Brain microvascular endothelial cell (primary cell): ENCODE results near the gene EHBP1.

Experiments
- DNase-seq: peaks from one replicate; pipeline ENCODE4 v3.0.0-alpha.2; 2020
- H3K27ac ChIP-seq: fragments of 250-450 bp; sonication (Bioruptor Pico); 2 replicates; pipeline ENCODE4 v1.5.1; 2020; ENCODE audit warnings: mild to moderate bottlenecking, moderate library complexity
- H3K27me3 ChIP-seq: fragments of 250-450 bp; sonication (Bioruptor Pico); replicated peaks from 2 replicates; pipeline ENCODE4 v1.5.1; 2020; ENCODE audit warnings: mild to moderate bottlenecking
- H3K36me3 ChIP-seq: fragments of 250-450 bp; sonication (Bioruptor Pico); replicated peaks from 2 replicates; pipeline ENCODE4 v1.5.1; 2020; ENCODE audit warnings: mild to moderate bottlenecking
- H3K4me3 ChIP-seq: 2 replicates; pipeline ENCODE4 v1.5.1; 2011; ENCODE audit warnings: low read depth, mild to moderate bottlenecking, control low read depth, low read length, moderate library complexity
- in situ Hi-C: cut with HindIII; loops from 2 replicates; pipeline ENCODE4 v1.10.0; 2017; ENCODE audit warnings: low sequenced_read_pairs, low pct_ligation_motif_present
- TF ChIP-seq, protein P1 (sequence below): IDR thresholded peaks from 2 replicates; pipeline ENCODE4 v1.5.1; 2011; ENCODE audit warnings: low read depth, mild to moderate bottlenecking, moderate library complexity, low read length, control low read depth, inconsistent platforms; ENCODE audit errors: missing control alignments

Gene EHBP1

GRCh38 chr2:62904344-62904743 lies 198.8 kb downstream of the EHBP1 start:
- Histone ChIP-seq H3K4me3 (no peak overlapping the region), H3K27me3 (no peaks in the 10 kb centered on the region), H3K36me3 (no peaks in the 10 kb centered on the region), H3K27ac (no peak overlapping the region)
- in situ Hi-C loops, result no loop called here
- DNase-seq, result no peak
- TF ChIP-seq, protein P1, sequence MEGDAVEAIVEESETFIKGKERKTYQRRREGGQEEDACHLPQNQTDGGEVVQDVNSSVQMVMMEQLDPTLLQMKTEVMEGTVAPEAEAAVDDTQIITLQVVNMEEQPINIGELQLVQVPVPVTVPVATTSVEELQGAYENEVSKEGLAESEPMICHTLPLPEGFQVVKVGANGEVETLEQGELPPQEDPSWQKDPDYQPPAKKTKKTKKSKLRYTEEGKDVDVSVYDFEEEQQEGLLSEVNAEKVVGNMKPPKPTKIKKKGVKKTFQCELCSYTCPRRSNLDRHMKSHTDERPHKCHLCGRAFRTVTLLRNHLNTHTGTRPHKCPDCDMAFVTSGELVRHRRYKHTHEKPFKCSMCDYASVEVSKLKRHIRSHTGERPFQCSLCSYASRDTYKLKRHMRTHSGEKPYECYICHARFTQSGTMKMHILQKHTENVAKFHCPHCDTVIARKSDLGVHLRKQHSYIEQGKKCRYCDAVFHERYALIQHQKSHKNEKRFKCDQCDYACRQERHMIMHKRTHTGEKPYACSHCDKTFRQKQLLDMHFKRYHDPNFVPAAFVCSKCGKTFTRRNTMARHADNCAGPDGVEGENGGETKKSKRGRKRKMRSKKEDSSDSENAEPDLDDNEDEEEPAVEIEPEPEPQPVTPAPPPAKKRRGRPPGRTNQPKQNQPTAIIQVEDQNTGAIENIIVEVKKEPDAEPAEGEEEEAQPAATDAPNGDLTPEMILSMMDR, result no peak

GRCh38 chr2:62908145-62908544 lies 202.6 kb downstream of the EHBP1 start:
- Histone ChIP-seq H3K36me3 (no peaks in the 10 kb centered on the region), H3K4me3 (no peak overlapping the region), H3K27me3 (no peaks in the 10 kb centered on the region), H3K27ac (no peak overlapping the region)
- TF ChIP-seq, protein P1, result no peak
- in situ Hi-C loops, result no loop called here
- no peak for DNase-seq

DNA sequence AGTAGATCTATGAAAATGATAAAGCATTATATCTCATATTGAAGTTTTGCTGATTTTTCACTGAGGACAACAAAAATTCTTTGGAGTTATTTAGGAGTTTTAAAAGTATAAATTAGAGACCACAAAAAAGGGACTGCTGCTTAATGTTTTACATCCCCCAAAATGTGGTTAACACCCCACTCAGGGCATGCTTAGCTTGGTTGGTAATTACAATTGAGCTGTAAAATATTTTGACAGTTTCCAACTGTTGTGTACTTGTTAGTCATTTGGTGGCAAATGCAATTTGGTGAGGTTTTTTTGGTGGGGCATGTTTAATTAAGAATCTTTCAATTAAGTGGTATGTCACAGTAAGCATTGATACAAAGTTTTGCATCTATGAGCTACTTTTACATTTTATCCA lies 207.8 kb downstream of the EHBP1 start:
- TF ChIP-seq, protein P1, result no peak
- in situ Hi-C loops, result no loop called here
- no peak for DNase-seq

GRCh38 chr2:62919041-62919440 lies 213.5 kb downstream of the EHBP1 start:
- Histone ChIP-seq H3K4me3 (no peak overlapping the region), H3K36me3 (no peaks in the 10 kb centered on the region), H3K27me3 (no peaks in the 10 kb centered on the region), H3K27ac (no peak overlapping the region)
- in situ Hi-C loops, result no loop called here
- TF ChIP-seq, protein P1, result no peak
- no peak for DNase-seq

More for the DNA sequence above, 207.8 kb downstream of the EHBP1 start:
- Histone ChIP-seq H3K36me3 (no peaks in the 10 kb centered on the region), H3K27ac (no peak overlapping the region), H3K27me3 (no peaks in the 10 kb centered on the region), H3K4me3 (no peak overlapping the region)

DNA sequence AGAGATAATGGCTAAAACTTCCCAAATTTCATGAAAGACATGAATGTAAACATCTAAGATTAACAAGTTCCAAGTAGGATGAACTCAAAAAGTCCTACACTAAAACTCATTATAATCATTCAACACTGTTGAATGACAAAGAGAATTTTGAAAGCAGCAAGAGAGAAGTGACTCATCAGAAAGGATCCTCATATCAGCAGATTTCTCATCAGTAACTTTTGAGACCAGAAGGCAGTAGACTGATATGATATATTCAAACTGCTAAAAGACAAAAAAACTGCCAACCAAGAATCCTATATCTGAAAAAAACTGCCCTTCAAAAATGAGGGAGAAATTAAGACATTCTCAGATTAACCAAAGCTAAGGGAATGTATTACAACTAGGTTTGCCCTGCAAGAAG lies 214.6 kb downstream of the EHBP1 start:
- in situ Hi-C loops, result no loop called here
- no peak overlapping the region for H3K4me3 ChIP-seq
- TF ChIP-seq, protein P1, result no peak
- no peaks in the 10 kb centered on the region for H3K27me3 ChIP-seq
- DNase-seq, result no peak
- H3K27ac ChIP-seq, result no peak overlapping the region
- no peaks in the 10 kb centered on the region for H3K36me3 ChIP-seq

- in situ Hi-C loops, result no loop called here
- TF ChIP-seq, protein P1, result no peak
- Histone ChIP-seq H3K36me3 (no peaks in the 10 kb centered on the region), H3K27ac (no peak overlapping the region), H3K4me3 (no peak overlapping the region), H3K27me3 (no peaks in the 10 kb centered on the region)
- no peak for DNase-seq
Measured at GRCh38 chr2:62923242-62923641, 217.7 kb downstream of the EHBP1 start.
